ENCODE data around the gene ZNF101.

DNA sequence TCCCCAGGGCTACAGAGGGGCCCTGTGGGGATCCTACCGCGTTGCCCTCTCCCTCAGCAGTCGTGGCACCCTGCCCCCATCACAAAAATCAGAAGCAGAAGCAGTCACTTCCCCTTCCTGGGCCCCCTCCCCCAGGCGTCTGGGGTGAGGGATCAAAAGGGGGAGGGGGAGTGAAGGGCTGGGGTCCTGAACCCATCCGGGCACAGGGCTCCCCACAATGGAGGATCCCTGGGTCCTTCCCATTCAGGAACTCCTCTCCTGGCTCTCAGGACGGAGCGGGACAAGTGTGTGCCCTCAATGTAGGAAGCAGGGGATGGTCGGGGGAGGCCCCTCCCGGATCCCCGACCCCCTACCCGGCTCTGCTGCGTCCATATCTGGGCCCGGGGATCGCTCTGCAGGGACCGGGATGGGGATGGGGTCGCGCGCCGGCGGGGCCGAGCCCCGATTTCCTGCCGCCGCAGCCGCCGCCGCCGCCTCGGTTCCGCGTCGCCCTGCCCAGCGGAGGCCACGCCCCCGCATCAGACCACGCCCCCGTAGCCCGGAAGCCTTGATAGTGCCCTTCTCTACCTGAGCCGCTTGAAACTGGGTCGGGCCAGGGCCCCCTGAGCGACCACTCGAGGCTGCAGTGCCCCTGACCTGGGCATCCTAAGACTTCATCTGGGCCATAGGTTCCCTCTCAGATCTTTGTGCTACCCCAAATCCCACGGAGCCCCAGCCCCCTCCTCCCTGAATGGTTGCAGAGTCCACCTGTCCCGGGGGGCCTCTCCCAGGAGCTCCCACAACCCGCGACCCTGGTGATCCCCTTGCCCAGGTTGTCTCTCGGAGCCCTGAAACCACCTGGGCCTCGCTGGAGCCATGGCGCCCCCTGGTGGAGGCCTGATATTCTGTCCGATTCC, 25.2 kb upstream of the ZNF101 start, which contains the start of gene GMIP:
- TF ChIP-seq CTCF (conservative IDR thresholded peaks at IDR 0.05) (peak; percentile 90), ZFX (IDR thresholded peaks at IDR 0.05) (no peak)

Data from C4-2B (cell line).